Ovary (tissue), 9 donors: ENCODE results near the gene PMFBP1. TPM values are rescaled to one million over a fixed set of nuclear protein-coding genes. Genes with fewer than 3 reads are reported as not detected.

Experiments
- DNase-seq, 5 donors: peaks; one replicate each; pipeline ENCODE4 v3.0.0-alpha.2; 2019 to 2020
- H3K27ac ChIP-seq, 2 donors: fragments of 200-600 bp; one replicate each; pipeline versions ENCODE4 v1.5.1 to v1.8.0; 2019 to 2022
- H3K27me3 ChIP-seq: fragments of 200-600 bp; one replicate; pipeline ENCODE4 v1.8.0; 2022
- H3K36me3 ChIP-seq: fragments of 200-600 bp; sonication (generic); one replicate; pipeline ENCODE4 v1.5.1; 2019
- H3K4me1 ChIP-seq: one replicate; pipeline ENCODE4 v1.8.1; 2013; ENCODE audit warnings: mild to moderate bottlenecking, moderate library complexity; ENCODE audit not compliant: insufficient read depth
- H3K4me3 ChIP-seq: fragments of 200-600 bp; sonication (generic); one replicate; pipeline ENCODE4 v1.5.1; 2017
- H3K9me3 ChIP-seq, 2 donors: fragments of 200-600 bp in 1 of 2; sonication (generic) in 1 of 2; one replicate each; pipeline versions ENCODE4 v1.5.1 to v1.8.1; 2013 to 2019; ENCODE audit warnings: mild to moderate bottlenecking in 1 of 2, moderate library complexity in 1 of 2
- CTCF ChIP-seq, 3 donors: fragments of 450-650 bp in 2 of 3; fragments of 200-600 bp in 1 of 3; IDR thresholded peaks; one replicate each; pipeline versions ENCODE4 v1.5.1 to v1.8.0; 2016 to 2022; ENCODE audit warnings: antibody characterized with exemption in 3 of 3, mild to moderate bottlenecking in 1 of 3
- EP300 ChIP-seq: sonication (generic); formaldehyde crosslinking; IDR thresholded peaks from one replicate; pipeline ENCODE4 v1.6.1; 2017; ENCODE audit warnings: antibody characterized with exemption
- POLR2A ChIP-seq: fragments of 450-650 bp; IDR thresholded peaks from one replicate; pipeline ENCODE4 v1.6.1; 2017; ENCODE audit warnings: antibody characterized with exemption, mild to moderate bottlenecking, moderate library complexity
- WGBS, 3 donors: extraction: QIAGEN DNeasy Blood & Tissue Kit in 1 of 3; methylation state at CpG; one replicate each; pipeline versions ENCODE4 v1.1.5 to v1.1.7; 2013 to 2017; 5-methylcytosine and 5-hydroxymethylcytosine counted together
- intact Hi-C, 4 donors: fragments of 100-400 bp; cut with DNase I; formaldehyde crosslinking; loops; one replicate each; pipeline versions ENCODE4 v1.11.0 to v1.15.1; 2022 to 2023
- polyA plus RNA-seq, 2 donors: library from polyadenylated mRNA; stranded (reverse); fragments of 200-250 nt in 1 of 2; fragments of 350-450 nt in 1 of 2; fragmentation: Illumina TruSeq in 1 of 2; extraction: RNeasy Lipid Tissue Mini Kit (QIAGEN cat#74804) in 1 of 2; gene quantifications; one replicate each; pipeline ENCODE4 v1.2.3, GENCODE V29; 2013 to 2014
- total RNA-seq, 7 donors: library from RNA; depleted of rRNA in 2 of 7; stranded (reverse); fragments of >200 nt in 2 of 7; fragmentation: NEBNext Ultra II Directional in 3 of 7; extraction: Animal tissue kit (Norgen Biotek cat#: 25700) in 3 of 7; gene quantifications; one replicate each; pipeline versions ENCODE4 v1.1.0 to v1.2.4, GENCODE V29; 2016 to 2023
- donor health status: DM: no; HTN: no; CAD: no; lungs with moderate emphysema.
- donor health status: DM: no; HTN: no; CAD: no.
- donor health status: Bipolar disorder and iron deficiency.
- donor health status: DM: yes; HTN: yes; CAD: no.
- donor health status: DM: no; HTN: no; CAD: no.
- donor health status: DM: yes; HTN: yes; CAD: no.

PMFBP1 gene
- total and polyA plus RNA-seq, 9 donors: 0.12 to 1.7 (median 0.57) TPM

DNA sequence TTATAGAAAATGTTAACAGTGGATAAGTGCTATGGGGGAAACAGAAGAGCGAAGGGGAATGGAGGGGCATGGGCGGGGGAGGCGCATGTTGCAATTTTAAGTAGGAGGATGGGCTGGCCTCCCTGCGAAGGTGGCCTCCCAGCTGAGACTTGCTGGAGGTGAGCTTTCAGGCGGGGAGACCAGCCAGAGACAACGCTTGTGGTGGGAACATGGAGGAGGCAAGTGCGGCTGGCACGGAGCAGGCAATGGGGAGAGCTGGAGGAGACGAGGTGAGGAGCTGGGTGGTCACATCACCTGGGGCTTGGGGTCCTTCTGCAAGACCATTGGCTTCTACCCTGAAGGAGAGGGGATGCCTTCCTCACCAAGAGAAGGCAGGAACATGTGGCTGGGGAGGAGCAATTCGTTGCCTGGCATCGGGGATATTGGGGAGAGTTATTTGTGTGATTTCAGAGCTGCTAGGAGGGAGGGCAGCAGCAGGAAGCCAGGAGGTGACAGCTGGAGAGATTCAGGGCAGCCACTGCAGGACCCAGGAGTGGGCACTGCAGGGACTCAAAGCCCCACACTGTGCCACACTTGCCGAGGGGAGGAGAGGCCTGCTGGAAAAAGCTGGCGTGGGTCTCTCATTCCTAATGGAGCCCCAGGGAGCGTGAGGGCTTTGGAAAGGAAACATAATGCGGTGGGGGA is 34.4 kb downstream of the PMFBP1 start:
- Histone ChIP-seq H3K4me3 (no peak overlapping the region), H3K27me3 (no peaks in the 10 kb centered on the region), H3K4me1 (no peaks in the 10 kb centered on the region), H3K27ac (no peak overlapping the region), H3K9me3 (no peaks in the 10 kb centered on the region), H3K36me3 (no peaks in the 10 kb centered on the region)
- intact Hi-C loops: no loop called here
- WGBS, 3 donors: 81 to 83% (median 82%) methylated on average over 15 of the region's 15 CpGs
- DNase-seq: no peak
- no peak for TF ChIP-seq EP300
- TF ChIP-seq POLR2A: no peak
- no peak for TF ChIP-seq CTCF (IDR thresholded peaks at IDR 0.05)

DNA sequence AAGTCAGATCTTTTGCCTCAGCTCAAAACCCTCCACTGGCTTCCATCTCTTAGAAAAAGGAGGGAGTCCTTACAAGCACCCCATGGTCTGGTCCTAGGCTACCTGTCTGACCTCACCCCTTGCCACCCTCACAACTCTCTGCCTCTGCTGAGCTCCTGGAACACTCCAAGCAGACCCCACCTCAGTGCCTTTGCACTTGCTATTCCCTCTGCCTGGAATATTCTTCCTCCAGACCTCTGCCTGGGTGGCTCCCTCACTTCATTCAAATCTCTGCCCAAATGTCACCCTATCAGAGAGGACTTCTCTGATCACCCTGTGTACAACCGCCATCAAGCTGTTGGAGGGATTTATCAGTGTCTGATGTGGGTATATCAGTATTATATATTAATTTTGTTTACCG is 37.4 kb downstream of the PMFBP1 start:
- 93 to 98% (median 94%) methylated on average over 2 of the region's 2 CpGs for WGBS, 3 donors
- no peak for DNase-seq
- no peaks in the 10 kb centered on the region for H3K27me3 ChIP-seq
- TF ChIP-seq CTCF (IDR thresholded peaks at IDR 0.05) (no peak), EP300 (no peak), POLR2A (no peak)
- no peaks in the 10 kb centered on the region for H3K36me3 ChIP-seq
- H3K27ac ChIP-seq: no peak overlapping the region
- no peaks in the 10 kb centered on the region for H3K9me3 ChIP-seq
- intact Hi-C loops: no loop called here
- H3K4me1 ChIP-seq: no peaks in the 10 kb centered on the region
- no peak overlapping the region for H3K4me3 ChIP-seq

DNA sequence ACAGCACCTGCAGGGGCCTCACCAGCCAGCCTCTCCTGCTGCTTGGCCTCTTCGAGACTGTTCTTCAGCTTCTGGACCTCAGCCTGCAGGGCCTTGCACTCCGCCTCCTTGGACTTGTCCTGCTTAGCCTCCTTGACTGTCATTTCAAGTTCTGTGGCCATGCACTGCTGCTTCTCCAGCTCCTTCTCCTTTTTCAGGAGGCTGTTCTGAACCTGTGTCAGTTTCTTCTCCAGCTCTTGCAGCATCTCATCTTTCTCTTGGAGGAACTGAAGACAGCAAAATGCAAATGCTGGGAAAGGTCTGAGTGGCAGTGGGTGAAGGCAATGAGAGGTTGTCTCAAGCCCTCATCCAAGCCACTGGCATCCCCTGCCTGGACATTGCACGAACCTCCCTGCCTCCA is 39.2 kb downstream of the PMFBP1 start:
- Histone ChIP-seq H3K36me3 (no peaks in the 10 kb centered on the region), H3K27me3 (no peaks in the 10 kb centered on the region), H3K27ac (no peak overlapping the region), H3K4me1 (no peaks in the 10 kb centered on the region), H3K4me3 (no peak overlapping the region), H3K9me3 (no peaks in the 10 kb centered on the region)
- DNase-seq: no peak
- no peak for TF ChIP-seq POLR2A
- no peak for TF ChIP-seq CTCF (IDR thresholded peaks at IDR 0.05)
- no peak for TF ChIP-seq EP300
- intact Hi-C loops: no loop called here
- 87 to 93% (median 88%) methylated on average over 3 of the region's 3 CpGs for WGBS, 3 donors

GRCh38 chr16:72131036-72131435 is 40.9 kb downstream of the PMFBP1 start:
- WGBS, 3 donors: 63 to 65% (median 65%) methylated on average over 6 of the region's 6 CpGs
- H3K27me3 ChIP-seq: no peaks in the 10 kb centered on the region
- intact Hi-C loops: no loop called here
- H3K27ac ChIP-seq: no peak overlapping the region
- TF ChIP-seq POLR2A (no peak), EP300 (no peak), CTCF (IDR thresholded peaks at IDR 0.05) (no peak)
- no peak for DNase-seq
- H3K9me3 ChIP-seq: no peaks in the 10 kb centered on the region
- no peaks in the 10 kb centered on the region for H3K4me1 ChIP-seq
- no peaks in the 10 kb centered on the region for H3K36me3 ChIP-seq
- H3K4me3 ChIP-seq: no peak overlapping the region
